ENCODE measurements around the gene GALNT3. TPM values are rescaled to one million over a fixed set of nuclear protein-coding genes. Genes with fewer than 3 reads are reported as not detected.

Gene GALNT3
- total RNA-seq, 4 donors from 2014 or later: 0.82 to 2.7 (median 1.7) TPM

GRCh38 chr2:165796819-165797530 is 2.9 kb upstream of the GALNT3 start:
- ATAC-seq (ENCODE audit: low FRiP score) (no peak), DNase-seq (ENCODE audit: low spot score) (no peak)
- no peak for TF ChIP-seq CTCF (IDR thresholded peaks at IDR 0.05)

GRCh38 chr2:165796129-165796528 is 2.1 kb upstream of the GALNT3 start:
- DNase-seq (ENCODE audit: low spot score) (no peak), ATAC-seq (ENCODE audit: low FRiP score) (no peak)
- no peak for TF ChIP-seq CTCF (IDR thresholded peaks at IDR 0.05)

GRCh38 chr2:165795011-165795410 is 964 bp upstream of the GALNT3 start:
- TF ChIP-seq CTCF (IDR thresholded peaks at IDR 0.05): no peak
- no peak for DNase-seq (ENCODE audit: low spot score)
- no peak for ATAC-seq (ENCODE audit: low FRiP score)

GRCh38 chr2:165794536-165794928 is 485 bp upstream of the GALNT3 start:
- no peak for DNase-seq (ENCODE audit: low spot score)
- TF ChIP-seq CTCF (IDR thresholded peaks at IDR 0.05): no peak
- ATAC-seq (ENCODE audit: low FRiP score): peak; percentile 58

- no peak for DNase-seq (ENCODE audit: low spot score)
- no peak for ATAC-seq (ENCODE audit: low FRiP score)
- TF ChIP-seq CTCF (IDR thresholded peaks at IDR 0.05): no peak
Observed at GRCh38 chr2:165793161-165793778, 777 bp downstream of the GALNT3 start.

GRCh38 chr2:165792104-165792454 is 2.0 kb downstream of the GALNT3 start:
- DNase-seq (ENCODE audit: low spot score) (no peak), ATAC-seq (ENCODE audit: low FRiP score) (no peak)
- TF ChIP-seq CTCF (IDR thresholded peaks at IDR 0.05): no peak
